Stimulated activated CD4-positive, alpha-beta T cell treated with anti-CD3 and anti-CD28 coated beads, Interleukin-1b, Interleukin-23, amount 100 ng/mL, for 4 hours (primary cell): ENCODE measurements around the gene SLC22A31.

Experiments used
- DNase-seq, 2 donors: peaks; one replicate each; pipeline ENCODE4 v3.0.0-alpha.2; 2020; ENCODE audit warnings: low read depth in 2 of 2

SLC22A31 gene

DNA sequence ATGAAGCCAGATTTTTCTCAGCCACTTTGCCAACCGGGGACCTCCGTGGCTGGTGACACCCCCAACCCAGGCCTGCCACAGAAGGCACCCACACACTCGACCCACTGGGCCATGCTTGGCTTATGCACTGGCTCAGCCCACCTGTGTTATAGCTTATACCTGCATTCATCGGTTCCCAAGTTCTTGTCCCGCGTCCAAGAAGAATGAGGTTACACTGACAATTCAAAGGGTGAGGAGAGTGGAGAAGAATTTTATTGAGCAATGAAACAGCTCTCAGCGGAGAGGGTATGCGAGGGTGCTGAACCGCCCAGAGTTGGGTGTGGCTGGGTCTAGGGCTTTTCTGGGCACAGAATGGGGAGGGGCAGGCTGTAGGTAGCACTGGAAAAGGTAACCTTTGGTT is 51.0 kb downstream of the SLC22A31 start:
- DNase-seq = no peak

- DNase-seq = no peak
Measured at GRCh38 chr16:89147085-89147817, 53.1 kb downstream of the SLC22A31 start.

DNA sequence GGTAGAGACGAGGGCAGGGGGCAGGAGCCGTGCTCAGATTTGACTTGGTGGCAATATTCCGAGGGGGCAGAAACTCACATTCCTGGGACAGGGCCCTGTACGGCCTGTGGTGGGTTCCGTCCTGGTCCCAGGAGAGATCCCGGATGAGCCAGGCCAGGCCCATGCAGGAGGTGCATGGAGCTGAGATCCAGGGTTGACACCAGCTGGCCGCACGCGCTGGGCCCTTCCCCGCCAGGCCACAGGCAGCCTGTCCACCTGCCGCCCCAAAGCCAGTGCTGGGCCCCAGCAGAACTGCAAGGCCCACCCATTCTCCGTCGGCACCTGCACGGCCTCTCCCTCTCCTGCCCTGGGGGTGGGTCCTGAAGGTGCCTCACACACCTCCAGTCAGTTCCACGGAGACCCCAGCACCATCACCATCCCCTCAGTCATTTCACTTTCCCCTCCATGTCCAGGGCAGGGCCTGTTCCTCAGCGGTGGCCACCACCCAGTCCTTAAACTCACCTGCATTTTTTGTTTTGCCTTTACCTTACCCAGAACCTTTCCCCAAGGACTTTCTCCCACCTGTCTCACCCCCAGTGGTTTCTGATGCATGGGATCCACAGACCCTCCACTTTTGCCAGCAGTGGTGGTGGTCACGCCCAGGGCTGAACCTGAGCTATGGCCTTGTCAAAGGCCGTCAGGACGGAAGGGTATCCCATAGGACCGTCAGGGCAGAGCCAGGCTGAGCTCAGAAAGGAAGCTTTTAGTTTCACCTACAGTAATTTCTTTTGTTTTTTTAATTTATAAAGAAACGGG is 53.9 kb downstream of the SLC22A31 start:
- DNase-seq = no peak
